Natural killer cell (primary cell): ENCODE results near the gene SCP2. TPM values are rescaled to one million over a fixed set of nuclear protein-coding genes. Genes with fewer than 3 reads are reported as not detected.

Experiments used
- ATAC-seq, 3 donors: fragments of 150-1000 bp in 2 of 3; fragments of 200-7000 bp in 1 of 3; cut with Tn5 transposase; 1 replicate in 1 of 3; 2 replicates in 2 of 3; pipeline ENCODE4 v1.10.0; 2021; ENCODE audit warnings: mild to moderate bottlenecking in 2 of 3, moderate library complexity in 2 of 3
- DNase-seq, 2 donors: peaks; one replicate each; pipeline versions ENCODE4 v3.0.0 to v3.0.0-alpha.2; 2013 to 2021; ENCODE audit warnings: mixed read lengths in 1 of 2
- H3K27ac ChIP-seq: one replicate; pipeline ENCODE4 v1.5.1; 2013; ENCODE audit warnings: mild to moderate bottlenecking, low read length
- H3K27me3 ChIP-seq: one replicate; pipeline ENCODE4 v1.6.1; 2013; ENCODE audit warnings: low read length; ENCODE audit not compliant: control insufficient read depth, insufficient read depth
- H3K36me3 ChIP-seq: one replicate; pipeline ENCODE4 v1.6.1; 2013; ENCODE audit warnings: low read length; ENCODE audit not compliant: control insufficient read depth, insufficient read depth
- H3K4me1 ChIP-seq: one replicate; pipeline ENCODE4 v1.6.1; 2013; ENCODE audit warnings: low read length; ENCODE audit not compliant: control insufficient read depth, insufficient read depth
- H3K4me3 ChIP-seq: one replicate; pipeline ENCODE4 v1.5.1; 2013; ENCODE audit warnings: low read length
- H3K9me3 ChIP-seq: one replicate; pipeline ENCODE4 v1.6.1; 2013; ENCODE audit warnings: low read length; ENCODE audit not compliant: control insufficient read depth, insufficient read depth
- H3K27ac Mint-ChIP-seq, 2 donors: one replicate each; pipeline ENCODE4 v1.8.0; 2022; ENCODE audit warnings: mild to moderate bottlenecking in 2 of 2, mixed read lengths in 2 of 2, moderate library complexity in 1 of 2
- H3K27me3 Mint-ChIP-seq, 2 donors: one replicate each; pipeline ENCODE4 v1.8.0; 2022; ENCODE audit warnings: low read depth in 2 of 2, mixed read lengths in 2 of 2
- H3K36me3 Mint-ChIP-seq: one replicate; pipeline ENCODE4 v1.8.0; 2022; ENCODE audit warnings: mixed read lengths
- H3K4me1 Mint-ChIP-seq, 2 donors: one replicate each; pipeline ENCODE4 v1.8.0; 2022; ENCODE audit warnings: mixed read lengths in 2 of 2
- H3K4me3 Mint-ChIP-seq: one replicate; pipeline ENCODE4 v1.8.0; 2022; ENCODE audit warnings: mild to moderate bottlenecking, moderate library complexity, mixed read lengths
- H3K9me3 Mint-ChIP-seq, 2 donors: one replicate each; pipeline ENCODE4 v1.8.0; 2022; ENCODE audit warnings: mixed read lengths in 2 of 2
- WGBS: methylation state at CpG from one replicate; pipeline ENCODE4 v1.1.7; 2013; ENCODE audit warnings: missing lambda C conversion rate; ENCODE audit not compliant: insufficient coverage; 5-methylcytosine and 5-hydroxymethylcytosine counted together
- intact Hi-C: fragments of 100-400 bp; cut with micrococcal nuclease; formaldehyde crosslinking; loops from one replicate; pipeline ENCODE4 v1.14.2; 2022
- total RNA-seq, 4 donors: library from RNA; stranded (reverse); fragments of 120-200 nt in 1 of 4; gene quantifications; one replicate each; pipeline versions ENCODE4 v1.2.3 to v1.2.4, GENCODE V29; 2013 to 2022
- TF ChIP-seq, protein P1 (sequence below): fragments of 200-600 bp; IDR thresholded peaks from one replicate; pipeline ENCODE4 v1.8.0; 2022; ENCODE audit warnings: antibody characterized with exemption

Gene SCP2, protein sequence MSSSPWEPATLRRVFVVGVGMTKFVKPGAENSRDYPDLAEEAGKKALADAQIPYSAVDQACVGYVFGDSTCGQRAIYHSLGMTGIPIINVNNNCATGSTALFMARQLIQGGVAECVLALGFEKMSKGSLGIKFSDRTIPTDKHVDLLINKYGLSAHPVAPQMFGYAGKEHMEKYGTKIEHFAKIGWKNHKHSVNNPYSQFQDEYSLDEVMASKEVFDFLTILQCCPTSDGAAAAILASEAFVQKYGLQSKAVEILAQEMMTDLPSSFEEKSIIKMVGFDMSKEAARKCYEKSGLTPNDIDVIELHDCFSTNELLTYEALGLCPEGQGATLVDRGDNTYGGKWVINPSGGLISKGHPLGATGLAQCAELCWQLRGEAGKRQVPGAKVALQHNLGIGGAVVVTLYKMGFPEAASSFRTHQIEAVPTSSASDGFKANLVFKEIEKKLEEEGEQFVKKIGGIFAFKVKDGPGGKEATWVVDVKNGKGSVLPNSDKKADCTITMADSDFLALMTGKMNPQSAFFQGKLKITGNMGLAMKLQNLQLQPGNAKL
- 100 to 1,000 TPM in 2 of 3 donors, 10 to 100 TPM in 1; 90.0 to 118 (median 105) TPM for total RNA-seq
- 154 TPM for total RNA-seq (2013)

DNA sequence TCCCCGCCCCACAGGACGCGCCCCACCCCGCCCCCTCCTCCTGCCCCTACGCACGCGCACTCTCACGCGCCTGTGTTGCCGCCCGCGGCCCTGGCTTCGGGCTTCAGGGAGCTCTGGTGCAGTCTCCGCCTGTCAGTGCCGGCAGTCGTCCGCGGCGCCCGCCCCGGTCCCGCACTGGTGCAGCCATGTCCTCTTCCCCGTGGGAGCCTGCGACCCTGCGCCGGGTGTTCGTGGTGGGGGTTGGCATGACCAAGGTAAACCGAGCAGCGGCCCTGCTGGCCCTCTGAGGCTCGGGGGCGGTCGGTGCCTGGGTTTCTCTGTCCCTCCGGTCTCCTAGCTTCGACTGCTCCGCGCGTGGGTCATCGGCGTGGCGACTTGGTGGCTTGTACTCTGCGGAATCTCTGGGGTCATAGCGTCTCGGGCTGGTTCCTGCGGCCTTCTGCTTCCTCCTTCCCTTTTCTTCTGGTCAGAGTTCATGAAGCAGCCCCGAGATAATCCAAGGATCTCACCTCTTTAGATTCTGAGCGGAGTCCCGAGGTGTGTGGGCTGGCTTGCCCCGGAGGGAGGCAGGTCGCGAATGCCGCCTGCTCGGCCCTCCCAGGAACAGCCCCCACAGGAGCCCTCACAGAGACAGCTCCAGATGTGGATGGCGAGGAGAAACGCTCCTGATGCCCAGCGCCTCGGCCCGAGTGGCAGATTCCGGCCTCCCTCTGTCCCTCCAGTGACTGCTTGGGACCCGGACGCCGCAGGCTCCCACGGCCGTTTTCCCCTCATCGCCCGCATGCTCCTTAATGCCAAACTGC is at the start of gene SCP2:
SCP2 (plus strand) TSS at position 65 of the 803 bp plus-strand sequence; CDS start at position 186, 121 bp downstream.
- H3K27ac Mint-ChIP-seq = peak within 1 kb of the TSS; percentile 52 to 86

DNA sequence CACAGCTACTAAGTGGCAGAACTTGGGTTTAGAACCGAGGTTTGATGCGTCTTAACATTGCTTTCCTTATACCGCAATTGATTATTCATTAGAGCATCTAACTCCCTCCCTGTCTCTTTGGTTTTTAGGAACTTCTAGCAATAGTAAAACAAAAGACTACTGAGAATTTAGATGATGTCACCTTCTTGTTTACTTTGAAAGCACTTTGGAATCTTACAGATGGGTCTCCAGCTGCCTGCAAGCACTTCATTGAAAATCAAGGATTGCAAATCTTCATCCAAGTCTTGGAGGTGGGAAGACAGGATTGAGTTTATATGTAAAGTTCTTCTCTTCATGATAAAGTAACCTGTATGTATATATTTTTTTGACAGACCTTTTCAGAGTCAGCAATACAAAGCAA is 49.5 kb upstream of the SCP2 start:
- H3K36me3 ChIP-seq = no peaks in the 10 kb centered on the region
- no peak for ATAC-seq
- TF ChIP-seq, protein P1, sequence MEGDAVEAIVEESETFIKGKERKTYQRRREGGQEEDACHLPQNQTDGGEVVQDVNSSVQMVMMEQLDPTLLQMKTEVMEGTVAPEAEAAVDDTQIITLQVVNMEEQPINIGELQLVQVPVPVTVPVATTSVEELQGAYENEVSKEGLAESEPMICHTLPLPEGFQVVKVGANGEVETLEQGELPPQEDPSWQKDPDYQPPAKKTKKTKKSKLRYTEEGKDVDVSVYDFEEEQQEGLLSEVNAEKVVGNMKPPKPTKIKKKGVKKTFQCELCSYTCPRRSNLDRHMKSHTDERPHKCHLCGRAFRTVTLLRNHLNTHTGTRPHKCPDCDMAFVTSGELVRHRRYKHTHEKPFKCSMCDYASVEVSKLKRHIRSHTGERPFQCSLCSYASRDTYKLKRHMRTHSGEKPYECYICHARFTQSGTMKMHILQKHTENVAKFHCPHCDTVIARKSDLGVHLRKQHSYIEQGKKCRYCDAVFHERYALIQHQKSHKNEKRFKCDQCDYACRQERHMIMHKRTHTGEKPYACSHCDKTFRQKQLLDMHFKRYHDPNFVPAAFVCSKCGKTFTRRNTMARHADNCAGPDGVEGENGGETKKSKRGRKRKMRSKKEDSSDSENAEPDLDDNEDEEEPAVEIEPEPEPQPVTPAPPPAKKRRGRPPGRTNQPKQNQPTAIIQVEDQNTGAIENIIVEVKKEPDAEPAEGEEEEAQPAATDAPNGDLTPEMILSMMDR = no peak
- Mint-ChIP-seq H3K9me3 (no peaks in the 10 kb centered on the region), H3K36me3 (no peaks in the 10 kb centered on the region), H3K27me3 (peaks cover 0 to 8% of the 10 kb centered on the region in 2 donors), H3K4me3 (no peak overlapping the region), H3K27ac (no peak overlapping the region), H3K4me1 (no peaks in the 10 kb centered on the region)
- 87% methylated on average over 3 of the region's 3 CpGs for WGBS
- no peaks in the 10 kb centered on the region for H3K9me3 ChIP-seq
- H3K4me3 ChIP-seq = no peak overlapping the region
- H3K4me1 ChIP-seq = no peaks in the 10 kb centered on the region
- H3K27me3 ChIP-seq = no peaks in the 10 kb centered on the region
- DNase-seq = no peak
- H3K27ac ChIP-seq = no peak overlapping the region
- intact Hi-C loops = no loop called here

More for the DNA sequence above, at the start of gene SCP2:
- intact Hi-C loops = no loop called here
- TF ChIP-seq, protein P1 = no peak
- Mint-ChIP-seq H3K9me3 (no peaks in the 10 kb centered on the region), H3K4me3 (peak within 1 kb of the TSS; percentile 92), H3K36me3 (no peaks in the 10 kb centered on the region), H3K4me1 (peaks cover 11 to 25% of the 10 kb centered on the region in 2 donors), H3K27me3 (peaks cover 0 to 21% of the 10 kb centered on the region in 2 donors)
- H3K4me1 ChIP-seq = peaks cover 22% of the 10 kb centered on the region
- no peaks in the 10 kb centered on the region for H3K27me3 ChIP-seq
- peak within 1 kb of the TSS; percentile 17 for H3K27ac ChIP-seq
- peak within 1 kb of the TSS; percentile 64 for H3K4me3 ChIP-seq
- H3K9me3 ChIP-seq = no peaks in the 10 kb centered on the region
- DNase-seq (peak; percentile 53 to 85), ATAC-seq (peak; percentile 92 to 94 (median 93))
- no peaks in the 10 kb centered on the region for H3K36me3 ChIP-seq
- 1% methylated on average over 65 of the region's 65 CpGs for WGBS

DNA sequence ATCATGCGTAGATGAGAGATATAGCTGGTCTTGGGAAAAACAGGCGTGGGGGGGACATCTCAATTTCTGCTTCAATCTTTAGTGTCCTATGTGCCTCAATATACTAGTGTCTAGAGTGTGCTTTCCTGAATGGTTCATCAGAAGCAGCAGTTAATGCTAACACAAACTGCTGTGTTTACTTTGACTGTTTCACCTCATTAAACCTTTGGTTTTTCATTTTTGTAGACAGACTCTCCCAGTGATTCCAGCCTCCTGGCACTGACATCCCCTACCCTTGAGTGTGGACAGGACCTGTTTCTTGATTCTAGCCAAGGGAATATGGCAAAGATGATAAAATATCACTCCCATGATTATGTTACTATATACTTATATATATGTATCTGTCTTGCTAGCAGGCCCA is 46.9 kb upstream of the SCP2 start:
- Mint-ChIP-seq H3K27ac (no peak overlapping the region), H3K4me3 (no peak overlapping the region), H3K4me1 (no peaks in the 10 kb centered on the region), H3K36me3 (no peaks in the 10 kb centered on the region), H3K27me3 (peaks cover 0 to 4% of the 10 kb centered on the region in 2 donors), H3K9me3 (no peaks in the 10 kb centered on the region)
- no peak overlapping the region for H3K4me3 ChIP-seq
- no peaks in the 10 kb centered on the region for H3K36me3 ChIP-seq
- no peaks in the 10 kb centered on the region for H3K27me3 ChIP-seq
- 92% methylated on average over 2 of the region's 2 CpGs for WGBS
- H3K4me1 ChIP-seq = no peaks in the 10 kb centered on the region
- TF ChIP-seq, protein P1 = no peak
- no peak for ATAC-seq
- intact Hi-C loops = no loop called here
- H3K27ac ChIP-seq = no peak overlapping the region
- no peak for DNase-seq
- H3K9me3 ChIP-seq = no peaks in the 10 kb centered on the region
